Measurements from ENCODE around the gene TSEN2. TPM values are rescaled to one million over a fixed set of nuclear protein-coding genes. Genes with fewer than 3 reads are reported as not detected.

Gene TSEN2
- total RNA-seq, 2 experiments from 2014 or later, result 33.2 to 41.4 TPM

DNA sequence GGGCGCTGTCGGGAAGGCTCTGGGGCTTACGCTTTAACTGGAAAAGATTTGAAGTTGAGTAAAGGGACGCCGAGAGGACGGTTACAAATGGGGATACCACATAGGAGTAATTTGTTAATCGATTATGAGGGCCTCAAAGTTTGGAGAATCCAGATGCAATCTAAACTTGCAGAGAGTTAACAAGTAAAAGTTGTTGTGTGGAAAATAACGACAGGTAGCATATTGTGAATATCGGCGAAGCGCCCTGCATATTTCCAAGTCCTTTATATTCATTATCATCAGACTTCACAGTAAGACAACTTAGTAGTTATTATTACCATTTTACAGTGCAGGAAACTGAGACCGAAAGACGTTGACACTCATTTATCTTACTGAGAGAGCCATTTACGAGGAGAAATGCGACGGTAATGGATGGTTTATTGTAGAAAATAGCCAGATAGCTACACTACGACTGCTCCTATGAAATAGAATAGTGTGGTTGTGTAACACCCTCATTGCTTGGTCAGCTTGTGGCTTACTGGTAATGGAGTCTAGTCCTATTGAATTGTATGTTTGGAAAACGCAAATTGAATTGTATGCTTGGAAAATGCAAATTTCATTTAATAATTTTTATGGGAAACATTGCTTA is 73.3 kb downstream of the TSEN2 start:
- CTCF ChIA-PET (ENCODE audit: unreplicated experiment), result no interaction called here
- peaks cover 47% of the 10 kb centered on the region for H3K4me1 ChIP-seq (ENCODE audit: insufficient read depth, low read length, poor library complexity, severe bottlenecking)
- H3K4me2 ChIP-seq (ENCODE audit: low read length), result peak overlapping the region; percentile 90
- no peaks in the 10 kb centered on the region for H3K9me2 ChIP-seq (ENCODE audit: insufficient read depth, low read length)
- DNase-seq (ENCODE audit: low spot score), result peak; percentile 12
- H3K4me3 ChIP-seq (ENCODE audit: low read depth, low read length, poor library complexity, severe bottlenecking), result peak overlapping the region; percentile 89
- intact Hi-C loops (cut with micrococcal nuclease; ENCODE audit: unreplicated experiment), result loop anchor here (1.0 kb wide), 1 partner anchor 107 kb away; the partner anchor contains the start of gene RAF1
- TF ChIP-seq, protein P1, sequence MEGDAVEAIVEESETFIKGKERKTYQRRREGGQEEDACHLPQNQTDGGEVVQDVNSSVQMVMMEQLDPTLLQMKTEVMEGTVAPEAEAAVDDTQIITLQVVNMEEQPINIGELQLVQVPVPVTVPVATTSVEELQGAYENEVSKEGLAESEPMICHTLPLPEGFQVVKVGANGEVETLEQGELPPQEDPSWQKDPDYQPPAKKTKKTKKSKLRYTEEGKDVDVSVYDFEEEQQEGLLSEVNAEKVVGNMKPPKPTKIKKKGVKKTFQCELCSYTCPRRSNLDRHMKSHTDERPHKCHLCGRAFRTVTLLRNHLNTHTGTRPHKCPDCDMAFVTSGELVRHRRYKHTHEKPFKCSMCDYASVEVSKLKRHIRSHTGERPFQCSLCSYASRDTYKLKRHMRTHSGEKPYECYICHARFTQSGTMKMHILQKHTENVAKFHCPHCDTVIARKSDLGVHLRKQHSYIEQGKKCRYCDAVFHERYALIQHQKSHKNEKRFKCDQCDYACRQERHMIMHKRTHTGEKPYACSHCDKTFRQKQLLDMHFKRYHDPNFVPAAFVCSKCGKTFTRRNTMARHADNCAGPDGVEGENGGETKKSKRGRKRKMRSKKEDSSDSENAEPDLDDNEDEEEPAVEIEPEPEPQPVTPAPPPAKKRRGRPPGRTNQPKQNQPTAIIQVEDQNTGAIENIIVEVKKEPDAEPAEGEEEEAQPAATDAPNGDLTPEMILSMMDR (conservative IDR thresholded peaks at IDR 0.05; ENCODE audit: low read length), result no peak
- no peak for TF ChIP-seq EZH2phosphoT487 (IDR thresholded peaks at IDR 0.05; ENCODE audit: borderline replicate concordance, low read depth, low read length)
- H4K20me1 ChIP-seq (ENCODE audit: insufficient read depth, low read length), result peaks cover 34% of the 10 kb centered on the region
- no peaks in the 10 kb centered on the region for H3K9me3 ChIP-seq (ENCODE audit: low read length)
- H2AFZ ChIP-seq (ENCODE audit: low read length), result peak overlapping the region; percentile 78
- no peaks in the 10 kb centered on the region for H3K36me3 ChIP-seq (ENCODE audit: insufficient read depth, low read length)
- H3K79me2 ChIP-seq (ENCODE audit: insufficient read depth, low read depth, low read length), result peaks cover 56% of the 10 kb centered on the region
- POLR2A ChIA-PET, result interaction anchor here (0.7 to 1.7 kb wide), 3 partner anchors 9 to 21 kb away, joined by 4 to 5 read pairs (median 5); no protein-coding TSS in a partner anchor
- peak overlapping the region; percentile 62 for H3K27ac ChIP-seq (ENCODE audit: low read depth, low read length, poor library complexity, severe bottlenecking)
- no TSS peak for BruUV-seq (replicated peaks)

DNA sequence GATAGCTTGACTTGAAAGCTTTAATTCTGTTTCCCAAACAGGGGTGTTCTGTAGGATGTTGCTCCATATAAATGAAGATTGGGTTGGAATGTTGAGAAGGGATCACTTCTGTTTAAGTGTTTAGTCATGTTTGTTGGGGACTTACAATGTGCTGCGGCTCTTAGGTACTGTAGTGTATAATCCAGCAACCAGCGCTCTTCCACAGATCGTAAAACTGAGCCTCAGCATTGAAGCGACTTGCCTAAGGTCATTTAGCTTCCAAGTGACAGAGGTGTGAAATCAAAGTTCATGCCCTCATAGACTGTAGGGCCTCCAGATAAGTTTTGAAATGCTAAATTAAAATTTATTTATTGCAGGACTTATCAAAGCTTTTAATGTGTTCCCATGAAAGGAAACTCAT is 74.4 kb downstream of the TSEN2 start:
- ChIA-PET POLR2A (interaction anchor here (0.6 to 1.7 kb wide), 6 partner anchors 8 to 89 kb away, joined by 3 to 5 read pairs (median 4); partner anchors contain the start of gene TSEN2), CTCF (ENCODE audit: unreplicated experiment) (interaction anchor here (0.7 kb wide), 1 partner anchor 285 kb away, joined by 3 read pairs; no protein-coding TSS in a partner anchor)
- no peak overlapping the region for H3K27ac ChIP-seq (ENCODE audit: low read depth, low read length, poor library complexity, severe bottlenecking)
- H3K36me3 ChIP-seq (ENCODE audit: insufficient read depth, low read length), result no peaks in the 10 kb centered on the region
- H3K4me2 ChIP-seq (ENCODE audit: low read length), result peak overlapping the region; percentile 90
- H2AFZ ChIP-seq (ENCODE audit: low read length), result no peak overlapping the region
- peaks cover 63% of the 10 kb centered on the region for H3K79me2 ChIP-seq (ENCODE audit: insufficient read depth, low read depth, low read length)
- peaks cover 47% of the 10 kb centered on the region for H3K4me1 ChIP-seq (ENCODE audit: insufficient read depth, low read length, poor library complexity, severe bottlenecking)
- peaks cover 34% of the 10 kb centered on the region for H4K20me1 ChIP-seq (ENCODE audit: insufficient read depth, low read length)
- BruUV-seq (replicated peaks), result TSS peak; percentile 58
- TF ChIP-seq, protein P1 (conservative IDR thresholded peaks at IDR 0.05; ENCODE audit: low read length), result no peak
- no peak for TF ChIP-seq EZH2phosphoT487 (IDR thresholded peaks at IDR 0.05; ENCODE audit: borderline replicate concordance, low read depth, low read length)
- H3K9me2 ChIP-seq (ENCODE audit: insufficient read depth, low read length), result no peaks in the 10 kb centered on the region
- no peak for DNase-seq (ENCODE audit: low spot score)
- H3K4me3 ChIP-seq (ENCODE audit: low read depth, low read length, poor library complexity, severe bottlenecking), result peak overlapping the region; percentile 89
- intact Hi-C loops (cut with micrococcal nuclease; ENCODE audit: unreplicated experiment), result no loop called here
- H3K9me3 ChIP-seq (ENCODE audit: low read length), result no peaks in the 10 kb centered on the region

DNA sequence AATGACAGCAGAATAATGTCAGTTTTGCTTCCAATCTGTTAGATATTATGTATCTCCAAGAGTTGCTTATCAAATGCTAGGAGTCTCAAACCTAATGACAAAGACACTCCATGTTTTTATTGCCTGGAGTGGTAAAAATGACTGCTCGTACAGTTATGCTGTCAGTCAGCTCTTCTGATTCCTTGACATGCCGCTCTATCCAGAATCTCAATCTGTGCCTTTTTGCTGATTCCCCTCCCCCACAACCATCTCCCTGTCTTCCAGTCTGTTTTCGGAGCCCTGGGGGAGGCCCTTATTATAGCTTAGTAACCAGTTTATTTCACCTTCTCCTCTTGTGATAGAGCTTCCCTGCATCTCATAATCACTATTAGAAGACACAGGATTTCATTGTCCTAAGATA is 75.2 kb downstream of the TSEN2 start:
- no peaks in the 10 kb centered on the region for H3K9me3 ChIP-seq (ENCODE audit: low read length)
- H3K79me2 ChIP-seq (ENCODE audit: insufficient read depth, low read depth, low read length), result peaks cover 69% of the 10 kb centered on the region
- intact Hi-C loops (cut with micrococcal nuclease; ENCODE audit: unreplicated experiment), result no loop called here
- H2AFZ ChIP-seq (ENCODE audit: low read length), result no peak overlapping the region
- no peak overlapping the region for H3K27ac ChIP-seq (ENCODE audit: low read depth, low read length, poor library complexity, severe bottlenecking)
- ChIA-PET CTCF (ENCODE audit: unreplicated experiment) (no interaction called here), POLR2A (interaction anchor here (0.6 to 1.5 kb wide), 4 partner anchors 13 to 36 kb away, joined by 3 to 4 read pairs (median 3); no protein-coding TSS in a partner anchor)
- BruUV-seq (replicated peaks), result no TSS peak
- no peak overlapping the region for H3K4me3 ChIP-seq (ENCODE audit: low read depth, low read length, poor library complexity, severe bottlenecking)
- H3K9me2 ChIP-seq (ENCODE audit: insufficient read depth, low read length), result no peaks in the 10 kb centered on the region
- DNase-seq (ENCODE audit: low spot score), result no peak
- no peaks in the 10 kb centered on the region for H3K36me3 ChIP-seq (ENCODE audit: insufficient read depth, low read length)
- H4K20me1 ChIP-seq (ENCODE audit: insufficient read depth, low read length), result peaks cover 34% of the 10 kb centered on the region
- TF ChIP-seq EZH2phosphoT487 (IDR thresholded peaks at IDR 0.05; ENCODE audit: borderline replicate concordance, low read depth, low read length), result no peak
- TF ChIP-seq, protein P1 (conservative IDR thresholded peaks at IDR 0.05; ENCODE audit: low read length), result no peak
- peak overlapping the region; percentile 90 for H3K4me2 ChIP-seq (ENCODE audit: low read length)
- H3K4me1 ChIP-seq (ENCODE audit: insufficient read depth, low read length, poor library complexity, severe bottlenecking), result peaks cover 47% of the 10 kb centered on the region
